Measurements from ENCODE around the gene PCP2.

Gene PCP2

GRCh38 chr19:7670150-7670783 is 36.7 kb upstream of the PCP2 start:
- no peak for TF ChIP-seq CTCF (IDR thresholded peaks at IDR 0.05; ENCODE audit: low read depth, low read length)
- no peak overlapping the region for H3K4me3 ChIP-seq (ENCODE audit: low read depth, low read length)

- H3K4me3 ChIP-seq (ENCODE audit: low read depth, low read length), result no peak overlapping the region
- TF ChIP-seq CTCF (IDR thresholded peaks at IDR 0.05; ENCODE audit: low read depth, low read length), result no peak
Observed at GRCh38 chr19:7669641-7670040, 36.1 kb upstream of the PCP2 start.

- no peak within 1 kb of the TSS for H3K4me3 ChIP-seq (ENCODE audit: low read depth, low read length)
- TF ChIP-seq CTCF (IDR thresholded peaks at IDR 0.05; ENCODE audit: low read depth, low read length), result no peak
Observed at GRCh38 chr19:7668842-7669241, 35.3 kb upstream of the PCP2 start, which contains the start of gene RETN. RETN (plus strand) TSS chr19:7669049; CDS start chr19:7669327, 278 bp downstream.

- no peak for TF ChIP-seq CTCF (IDR thresholded peaks at IDR 0.05; ENCODE audit: low read depth, low read length)
- H3K4me3 ChIP-seq (ENCODE audit: low read depth, low read length), result no peak overlapping the region
Observed at GRCh38 chr19:7665076-7665475, 31.6 kb upstream of the PCP2 start.

GRCh38 chr19:7663706-7664105 is 30.2 kb upstream of the PCP2 start:
- H3K4me3 ChIP-seq (ENCODE audit: low read depth, low read length), result no peak overlapping the region
- no peak for TF ChIP-seq CTCF (IDR thresholded peaks at IDR 0.05; ENCODE audit: low read depth, low read length)

GRCh38 chr19:7662657-7663056 is 29.1 kb upstream of the PCP2 start:
- no peak overlapping the region for H3K4me3 ChIP-seq (ENCODE audit: low read depth, low read length)
- no peak for TF ChIP-seq CTCF (IDR thresholded peaks at IDR 0.05; ENCODE audit: low read depth, low read length)

GRCh38 chr19:7661744-7662538 is 28.4 kb upstream of the PCP2 start:
- no peak for TF ChIP-seq CTCF (IDR thresholded peaks at IDR 0.05; ENCODE audit: low read depth, low read length)
- no peak overlapping the region for H3K4me3 ChIP-seq (ENCODE audit: low read depth, low read length)
